Stimulated activated CD4-positive, alpha-beta T cell treated with anti-CD3 and anti-CD28 coated beads, Interleukin-4, amount 100 ng/mL, for 24 hours (primary cell): ENCODE measurements around the gene PPP2R2C.

Experiments
- DNase-seq: peaks from one replicate; pipeline ENCODE4 v3.0.0-alpha.2; 2020

Gene PPP2R2C

DNA sequence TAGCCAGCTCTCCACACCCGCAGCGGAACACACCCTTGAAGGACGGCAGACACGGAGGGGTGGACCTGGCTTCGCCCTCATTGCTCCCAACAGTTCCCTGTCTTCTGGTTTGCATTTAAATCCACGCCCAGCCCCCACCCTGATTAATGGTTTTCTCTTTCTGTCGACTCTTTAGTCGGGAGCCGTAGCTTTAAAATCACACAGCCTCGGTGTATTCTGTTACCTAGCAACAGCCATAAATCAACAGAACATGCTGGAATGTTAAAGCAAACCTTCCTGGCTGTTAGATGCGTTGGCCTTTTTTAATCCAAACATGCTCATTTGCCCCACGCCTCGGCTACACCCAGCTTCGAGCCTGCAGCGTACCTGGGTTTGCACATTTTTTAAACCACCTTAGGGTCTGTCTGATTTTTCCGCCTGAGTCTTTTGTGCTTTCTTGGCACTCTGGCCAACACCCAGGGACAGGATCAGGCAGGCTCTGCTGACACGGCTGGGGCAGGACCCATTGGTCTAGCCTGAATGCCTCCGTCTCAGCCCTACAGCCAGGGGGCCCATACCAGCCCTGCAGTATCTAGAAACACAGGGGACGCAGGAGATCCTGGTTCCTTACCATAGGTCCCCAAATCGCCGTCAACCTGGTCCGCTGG, 21.4 kb upstream of the PPP2R2C start:
- DNase-seq = no peak

DNA sequence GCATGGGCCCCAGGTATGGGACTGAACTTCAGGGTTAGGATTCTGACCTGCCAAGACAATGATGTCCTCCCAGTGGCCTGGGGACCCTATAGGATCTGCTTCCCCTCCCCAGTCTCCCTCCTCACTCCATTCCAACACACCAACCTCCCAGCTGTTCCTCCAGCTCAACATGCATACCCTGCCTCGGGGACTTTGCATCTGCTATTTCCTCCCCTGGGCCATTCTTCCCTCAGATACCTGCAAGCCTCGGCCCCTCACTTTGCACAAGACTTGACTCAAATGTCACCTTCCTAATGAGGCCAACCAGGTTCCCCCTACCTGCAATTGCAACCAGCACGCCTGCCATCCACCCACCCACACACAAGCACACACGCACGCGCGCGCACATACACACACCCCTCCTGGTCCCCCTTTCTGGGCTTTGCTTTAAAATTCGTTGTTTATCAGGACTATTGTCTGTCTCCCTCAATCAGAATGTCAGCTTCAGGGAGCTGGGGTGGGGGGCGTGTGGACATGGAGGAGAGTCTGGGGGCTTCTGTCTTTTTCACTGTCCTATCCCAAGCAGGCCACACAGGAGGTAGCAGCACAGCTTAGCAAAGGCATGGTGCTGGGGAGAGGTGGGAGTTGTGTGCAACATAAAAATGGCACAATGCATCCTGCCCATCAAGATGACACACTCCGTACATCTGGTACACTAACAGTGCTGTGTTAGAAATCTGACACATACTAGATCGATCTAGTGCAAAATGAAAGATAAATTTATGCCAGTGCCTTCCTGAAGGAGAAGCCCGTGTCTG, 20.6 kb upstream of the PPP2R2C start:
- DNase-seq = no peak

DNA sequence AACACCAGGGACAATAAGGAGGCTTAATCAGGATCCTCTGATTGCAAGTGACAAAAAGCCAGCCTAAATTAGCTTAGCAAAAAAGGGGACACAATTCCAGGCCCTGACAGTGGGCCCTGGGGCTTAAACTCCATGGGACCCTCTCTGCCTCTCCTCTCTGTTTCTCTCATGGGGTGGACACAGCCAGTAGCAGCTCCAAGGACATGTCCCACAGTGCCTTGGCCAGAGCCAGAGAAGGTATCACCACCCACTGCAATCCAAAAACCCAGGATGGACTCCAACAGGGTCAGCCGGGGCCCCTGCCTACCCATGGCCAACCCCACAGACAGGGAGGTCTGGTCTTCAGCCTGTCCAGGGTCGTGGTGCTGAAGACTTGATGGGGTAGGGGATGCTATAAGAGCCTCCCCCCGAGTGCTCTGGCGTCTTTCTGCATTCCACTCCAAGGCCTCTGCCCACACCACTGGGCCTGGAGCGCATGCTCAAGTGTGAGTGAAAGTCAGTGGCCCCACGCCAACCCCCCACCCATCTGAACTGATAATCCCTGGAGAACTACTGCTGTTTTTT, 19.7 kb upstream of the PPP2R2C start:
- no peak for DNase-seq

DNA sequence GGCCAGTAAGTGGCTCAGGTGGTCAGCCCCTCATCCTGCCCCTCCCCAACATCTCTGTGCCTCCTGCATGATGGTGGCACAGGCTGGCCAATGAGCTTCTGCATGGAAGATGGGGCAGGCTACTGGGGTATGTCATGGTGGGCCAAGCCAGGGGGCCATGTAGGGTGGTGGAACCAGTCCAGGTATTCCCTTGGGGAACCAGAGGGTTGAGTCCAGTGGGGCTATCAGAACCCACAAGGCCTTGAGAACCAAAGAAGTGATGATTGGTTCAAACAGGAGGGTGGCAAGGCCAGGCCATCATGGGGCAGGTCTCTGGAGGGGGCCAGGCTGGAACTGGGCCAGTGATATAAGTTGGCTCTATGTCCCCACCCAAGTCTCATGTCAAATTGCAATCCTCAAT, 18.8 kb upstream of the PPP2R2C start:
- DNase-seq = no peak

DNA sequence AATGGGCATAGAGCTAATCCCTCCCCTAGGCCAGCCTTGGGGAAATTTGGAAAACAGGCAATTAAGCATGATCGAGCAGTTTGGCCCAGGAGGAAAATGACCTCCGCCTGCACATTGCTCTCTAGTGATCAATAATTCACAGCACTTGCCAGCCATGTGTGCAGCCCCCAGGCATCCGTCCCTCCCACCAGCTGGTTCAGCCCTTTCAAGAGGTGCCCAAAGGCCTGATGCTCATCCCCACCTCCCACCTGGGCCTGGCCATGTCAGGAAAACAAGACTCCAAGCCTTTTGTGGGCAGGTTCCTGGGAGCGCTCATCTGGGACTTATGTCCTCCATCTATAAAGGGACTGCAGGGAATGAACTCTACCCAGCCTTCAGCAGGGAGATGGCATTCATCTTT, 17.5 kb upstream of the PPP2R2C start:
- DNase-seq = no peak

DNA sequence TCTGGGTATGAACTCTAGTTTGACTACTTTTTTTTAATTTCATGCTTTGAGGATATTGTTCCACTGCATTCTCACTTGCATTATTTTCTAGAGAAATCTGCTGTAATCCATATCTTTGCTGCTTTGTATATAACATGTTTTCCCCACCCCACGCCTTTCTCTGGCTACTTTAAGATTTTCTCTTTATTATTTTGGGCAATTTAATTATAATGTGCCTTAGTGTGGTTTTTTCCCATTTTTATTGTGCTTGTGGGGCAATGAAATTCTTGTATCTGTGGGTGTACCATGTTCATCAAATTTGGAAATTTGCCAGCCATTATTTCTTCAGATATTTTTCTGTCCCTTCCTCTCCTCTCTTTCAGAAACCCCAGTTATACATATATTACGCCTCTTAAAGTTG, 15.1 kb upstream of the PPP2R2C start:
- no peak for DNase-seq

DNA sequence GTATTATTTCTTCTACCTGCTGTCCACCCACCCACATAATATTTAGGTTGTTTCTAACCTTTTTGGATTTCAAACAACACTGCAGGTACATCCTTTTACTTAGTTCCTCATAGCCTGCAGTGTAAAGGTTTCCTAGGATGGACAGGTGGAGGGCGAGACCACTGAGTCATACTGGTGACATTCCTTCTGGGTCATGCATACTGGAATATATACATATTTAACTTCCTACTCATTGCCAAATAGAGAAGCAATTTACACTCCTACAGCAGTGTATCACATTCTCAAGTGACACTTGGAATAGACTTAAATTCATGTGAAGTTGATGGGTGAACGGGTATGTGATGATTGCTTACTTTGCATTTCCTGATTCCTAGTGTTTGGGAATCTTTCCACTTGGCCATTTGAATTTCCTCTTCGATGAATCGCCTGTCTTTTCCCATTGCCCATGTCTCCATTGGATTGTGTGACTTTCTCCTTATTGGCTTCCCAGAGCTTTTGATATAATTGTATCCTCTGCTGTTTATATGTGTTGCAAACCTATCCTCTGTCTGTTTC, 8.2 kb upstream of the PPP2R2C start:
- no peak for DNase-seq

DNA sequence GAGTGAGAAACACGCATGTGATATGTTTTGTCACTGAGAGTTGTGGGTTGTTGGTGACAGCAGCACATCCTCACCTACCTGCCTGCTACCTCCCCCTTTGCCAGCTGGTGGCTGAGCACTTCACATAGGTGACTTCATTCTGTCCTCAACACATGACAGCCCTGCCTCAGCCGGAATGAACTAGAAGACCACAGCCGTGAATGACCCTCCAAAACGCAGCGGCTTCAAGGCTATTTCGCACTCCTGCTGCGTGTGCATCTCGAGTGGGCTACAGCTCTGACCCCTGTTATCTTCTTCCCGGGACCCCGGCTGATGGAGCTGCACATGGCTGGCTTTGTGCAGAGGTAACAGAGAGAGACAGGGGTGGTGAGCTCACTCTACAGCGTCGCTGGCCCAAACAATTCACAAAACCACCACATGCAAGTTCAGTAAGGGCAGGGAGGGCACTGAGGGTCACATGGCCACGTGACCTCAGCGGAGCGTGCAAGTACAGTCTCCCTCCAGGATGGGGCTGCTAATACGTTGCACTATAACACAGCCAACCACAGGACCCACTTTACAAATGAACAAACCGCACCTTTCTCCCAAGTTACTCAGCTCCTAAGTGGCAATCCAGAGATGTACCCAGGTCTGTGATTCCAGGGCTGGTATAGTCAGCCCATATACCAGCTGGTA, 6.3 kb upstream of the PPP2R2C start:
- no peak for DNase-seq

DNA sequence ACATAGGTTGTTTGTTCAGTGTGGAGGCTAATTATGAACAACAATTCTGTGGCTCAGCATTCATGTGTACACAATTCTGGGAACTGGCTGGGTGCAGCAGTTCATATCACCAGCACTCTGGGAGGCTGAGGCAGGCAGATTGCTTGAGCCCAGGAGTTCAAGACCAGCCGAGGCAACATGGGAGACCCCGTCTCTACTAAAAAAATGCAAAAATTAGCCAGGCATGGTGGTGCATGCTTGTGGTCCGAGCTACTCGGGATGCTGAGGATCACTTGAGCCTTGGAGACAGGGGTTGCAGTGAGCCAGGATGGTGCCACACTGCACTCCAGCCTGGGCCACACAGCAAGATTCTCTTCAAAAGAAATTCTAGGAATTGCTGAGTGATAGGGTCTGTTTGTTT, 4.5 kb upstream of the PPP2R2C start:
- no peak for DNase-seq

DNA sequence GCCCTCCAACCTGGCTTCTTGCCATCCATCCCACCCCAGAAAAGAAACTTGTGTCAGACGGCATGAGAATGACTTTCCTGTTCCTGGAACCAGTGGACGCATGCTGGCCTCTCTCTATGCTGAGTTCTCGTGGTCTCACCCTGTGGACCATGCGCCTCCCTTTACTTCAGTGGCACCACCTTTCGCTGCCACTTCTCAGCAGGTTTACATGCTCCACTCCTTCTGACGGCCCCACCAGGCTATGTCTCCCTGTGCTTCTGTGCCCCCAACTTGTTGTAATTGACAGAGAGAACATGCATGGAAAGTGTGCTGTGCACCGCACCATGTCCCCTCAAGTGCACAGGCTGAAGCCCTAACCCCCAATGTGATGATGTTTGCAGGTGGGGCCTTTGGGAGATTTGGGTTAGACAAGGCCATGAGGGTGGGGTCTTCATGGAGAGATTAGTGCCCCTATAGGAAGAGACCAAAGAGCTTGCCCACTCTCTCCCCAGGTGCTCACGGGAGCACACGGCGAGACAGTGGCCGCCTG, 3.1 kb upstream of the PPP2R2C start:
- DNase-seq = no peak

DNA sequence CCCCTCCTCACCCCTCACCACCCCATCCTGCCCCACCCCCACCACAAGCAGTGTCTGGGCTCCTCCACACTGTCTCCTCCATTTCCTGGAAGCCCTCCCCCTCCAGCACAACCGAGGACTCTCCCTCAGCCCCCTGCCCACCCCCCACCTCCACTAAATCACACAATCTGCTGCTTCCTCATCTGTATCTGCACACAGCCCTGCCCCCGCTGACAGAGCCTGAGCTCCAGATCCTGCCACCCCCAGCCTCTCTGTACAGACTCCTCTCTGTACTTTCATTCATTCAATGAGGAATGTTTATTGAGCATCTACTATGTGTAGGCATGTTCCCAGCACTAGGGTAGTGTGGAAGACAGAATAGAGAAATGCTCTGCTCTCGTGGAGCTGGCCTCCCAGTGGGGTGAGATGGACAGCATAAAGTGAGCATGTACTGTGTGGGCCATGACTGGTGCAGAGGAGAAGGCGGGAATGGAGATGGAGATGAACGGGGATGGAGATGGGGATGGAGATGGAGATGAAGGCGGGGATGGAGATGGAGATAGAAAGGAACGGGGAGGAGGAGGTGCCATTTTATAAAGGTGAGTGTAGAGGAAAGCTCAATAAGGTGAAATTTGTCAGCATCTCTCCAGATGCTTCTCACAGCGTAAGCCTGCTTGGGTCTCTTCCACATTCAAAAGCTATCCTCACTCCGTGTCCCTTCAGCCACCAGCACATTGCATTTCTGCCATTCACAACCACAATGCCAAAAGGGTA, 2.5 kb upstream of the PPP2R2C start:
- DNase-seq = no peak

DNA sequence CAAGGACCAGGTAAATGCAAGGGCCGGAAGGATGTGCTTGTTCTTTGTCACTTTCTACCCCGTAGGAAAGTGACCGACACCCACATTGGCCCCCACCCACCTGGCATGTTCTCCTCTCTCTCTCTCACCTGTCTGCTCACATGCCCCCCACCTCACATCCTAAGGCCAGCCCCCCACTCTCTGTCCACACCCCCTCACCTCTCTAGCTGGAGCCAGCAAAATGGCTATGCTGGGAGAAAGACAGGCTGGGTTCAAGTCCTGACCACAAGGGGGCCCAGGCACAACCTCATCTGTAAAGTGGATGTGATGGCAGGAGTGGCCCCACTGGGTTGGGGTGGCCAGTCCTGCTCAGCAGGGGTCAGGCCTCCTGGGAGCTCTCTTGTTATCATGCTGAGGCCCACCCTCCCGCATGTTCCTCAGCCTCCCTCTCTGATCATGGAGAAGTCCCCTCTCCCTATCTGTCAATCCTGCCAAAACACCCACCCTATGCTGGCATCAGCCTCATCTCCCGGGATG, 1.7 kb upstream of the PPP2R2C start:
- DNase-seq = no peak

DNA sequence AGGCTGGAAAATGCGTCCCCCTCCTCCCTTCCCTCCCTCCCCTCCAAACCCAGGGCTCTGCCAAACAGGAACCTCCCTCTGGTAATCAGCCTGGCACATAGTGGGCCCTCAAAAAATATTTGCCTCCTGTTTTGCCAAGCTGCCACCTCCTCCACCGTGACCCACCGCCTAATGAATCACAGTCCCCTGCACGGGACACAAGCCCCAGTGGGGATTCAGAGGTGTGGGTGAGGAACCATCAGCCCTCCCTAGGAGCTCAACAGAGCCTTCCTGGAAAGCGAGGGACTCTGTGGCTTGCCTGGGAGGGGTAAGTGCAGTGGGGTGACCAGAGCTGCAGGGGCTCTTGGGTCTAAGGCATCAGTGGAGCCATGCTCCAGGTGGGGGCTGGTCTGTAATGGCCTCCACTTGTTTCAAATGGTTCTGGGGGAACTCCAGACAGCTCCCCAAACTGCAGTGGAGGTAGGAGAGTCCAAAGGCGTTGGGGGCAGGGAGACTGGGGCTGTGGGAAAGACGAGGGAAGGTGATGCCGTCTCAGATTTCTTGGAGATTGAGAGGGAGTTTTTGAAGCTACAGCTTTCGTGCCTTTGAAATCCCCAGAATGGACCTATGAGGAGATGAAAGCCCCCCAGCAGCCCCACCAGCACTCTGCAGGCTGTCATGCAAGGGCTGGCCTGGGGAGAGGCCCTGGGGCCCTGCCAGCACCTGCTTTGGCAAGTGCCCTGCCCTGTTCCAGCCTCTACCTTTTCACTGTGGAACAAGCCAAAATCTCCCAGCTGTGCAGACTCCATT, 1.0 kb upstream of the PPP2R2C start:
- DNase-seq = no peak

DNA sequence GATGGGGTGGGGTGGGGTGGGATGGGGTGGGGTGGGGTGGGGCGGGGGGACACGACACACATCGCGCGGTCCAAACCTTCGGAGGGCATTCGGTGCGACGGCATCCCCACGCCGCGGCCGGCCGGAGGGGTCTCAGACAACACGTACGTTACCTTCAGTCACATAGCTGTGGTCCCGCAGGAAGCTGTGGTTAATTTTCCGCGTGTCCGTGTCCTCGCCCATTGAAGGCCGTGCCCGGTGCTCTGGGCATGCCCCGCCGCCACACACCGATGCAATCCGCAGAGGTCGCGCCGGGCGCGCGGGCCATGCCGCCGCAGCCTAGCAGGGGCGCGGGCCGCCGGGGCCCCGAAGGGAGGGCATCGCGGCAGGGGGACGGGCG, 417 bp downstream of the PPP2R2C start:
- no peak for DNase-seq

DNA sequence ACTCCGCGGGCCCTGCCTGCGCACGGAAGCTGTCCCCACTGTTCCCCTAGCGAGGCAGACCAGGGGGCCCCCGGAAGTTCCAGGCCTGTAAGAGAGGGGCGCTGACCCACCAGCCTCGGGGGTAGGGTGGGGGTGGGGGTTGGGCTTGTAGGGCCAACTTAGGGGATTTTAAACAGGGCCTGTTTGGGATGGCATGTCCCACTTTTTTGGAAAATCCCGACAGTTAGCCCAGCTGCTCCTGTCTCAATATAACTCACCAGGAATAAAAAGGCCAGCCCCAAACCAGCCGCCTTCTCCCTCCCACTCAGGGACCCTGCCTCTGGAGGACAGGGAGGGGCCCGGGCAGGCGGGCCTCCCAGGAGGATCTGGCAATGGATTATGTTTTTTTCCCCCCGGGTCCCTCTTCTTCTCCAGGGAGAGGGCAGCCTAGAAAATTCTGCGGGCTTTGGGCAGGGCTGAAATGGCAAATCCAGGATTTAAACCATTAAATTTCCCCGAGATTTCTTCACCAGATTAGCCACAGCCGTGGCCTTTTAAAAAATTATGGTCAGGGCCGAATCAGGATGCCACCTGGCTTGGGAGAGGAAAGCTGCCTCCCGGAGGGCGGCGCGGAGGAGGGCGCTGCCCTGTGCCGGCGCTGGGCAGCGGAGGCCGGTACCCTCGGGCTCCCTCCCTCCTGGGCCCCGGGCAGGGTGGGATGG, 957 bp downstream of the PPP2R2C start:
- DNase-seq = no peak

DNA sequence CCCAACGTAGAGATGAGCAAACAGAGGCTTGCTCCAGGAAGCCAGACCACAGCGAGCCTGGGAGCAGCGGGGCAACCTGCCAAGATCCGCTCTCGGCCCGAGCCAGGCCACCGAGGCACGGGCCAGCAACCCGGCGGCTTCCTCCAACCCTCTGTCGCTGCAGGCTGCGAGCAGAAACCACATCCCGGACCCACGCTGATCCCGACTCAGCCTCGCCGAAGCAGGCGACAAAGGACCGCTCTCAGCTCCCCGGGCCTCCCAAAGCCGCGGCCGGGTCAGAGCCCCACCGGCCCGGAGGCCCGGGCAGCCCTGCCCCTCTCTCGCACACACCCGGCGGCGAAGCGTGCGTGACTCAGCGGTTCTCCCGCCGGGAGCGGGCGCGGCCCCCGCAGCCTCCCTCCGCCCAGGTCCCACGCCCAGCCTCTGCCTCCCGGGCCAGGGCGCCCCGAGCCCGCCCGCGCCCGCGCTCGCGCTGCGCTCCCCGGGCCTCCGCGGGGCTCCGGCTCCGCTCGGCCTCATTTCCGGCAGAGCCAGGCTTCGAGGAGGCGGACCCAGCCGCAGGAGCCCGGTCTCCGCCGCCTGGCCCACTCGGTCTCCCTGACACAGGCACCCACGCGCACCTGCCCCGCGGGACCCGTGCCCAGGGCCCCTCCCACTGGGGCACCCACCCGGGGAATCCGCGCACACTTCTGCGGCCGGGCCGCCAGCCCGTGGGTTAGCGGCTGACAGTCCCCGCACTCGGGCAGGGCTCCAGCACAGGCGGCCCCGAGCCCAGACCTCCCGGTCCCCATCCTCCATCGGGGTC, 1.7 kb downstream of the PPP2R2C start:
- no peak for DNase-seq

DNA sequence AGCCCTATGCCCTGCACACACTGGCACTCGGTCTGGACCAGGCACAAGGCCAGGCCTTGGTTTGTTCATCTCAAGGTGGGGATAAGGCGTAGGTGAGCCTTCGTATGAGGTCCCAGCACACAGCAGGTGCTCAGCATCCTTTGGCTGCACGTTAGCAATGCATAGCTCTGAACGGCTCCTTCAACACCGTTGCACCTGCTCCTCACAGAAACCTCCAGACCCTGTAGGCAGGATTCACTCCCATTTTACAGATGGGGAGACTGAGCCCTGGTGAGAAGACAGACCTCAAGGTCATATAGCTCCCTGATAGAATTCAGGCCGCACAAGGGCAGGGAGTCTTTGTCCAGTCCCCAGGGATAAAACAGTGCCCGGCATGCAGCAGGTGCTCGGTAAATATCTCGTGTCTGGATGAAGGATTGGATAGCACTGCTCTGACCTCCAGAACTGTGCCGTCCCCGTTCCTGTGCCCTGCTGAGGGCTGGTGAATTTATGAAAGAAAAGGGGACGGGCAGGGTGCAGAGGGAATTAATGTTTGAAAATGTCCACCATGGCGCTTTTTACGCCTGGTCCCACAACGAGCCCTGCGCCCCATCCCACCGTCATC, 2.4 kb downstream of the PPP2R2C start:
- DNase-seq = no peak

DNA sequence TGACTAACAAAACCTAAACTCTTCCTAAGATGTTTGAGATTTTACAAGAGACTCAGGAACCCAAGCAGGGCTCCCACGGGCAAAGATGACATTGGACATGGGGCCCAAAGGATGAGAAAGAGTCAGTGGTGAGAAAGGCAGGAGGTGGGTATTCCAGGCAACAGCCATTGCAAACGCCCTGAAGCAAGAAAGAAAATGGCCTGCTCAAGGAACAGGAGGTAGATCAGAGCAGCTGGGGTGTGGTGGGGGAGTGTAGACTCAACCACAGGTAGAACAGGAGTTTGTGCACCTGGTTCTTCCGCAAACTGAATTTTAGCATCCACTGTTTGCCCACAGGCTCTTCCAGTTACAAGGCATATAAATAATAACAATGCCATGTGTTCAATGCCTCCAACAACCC, 3.3 kb downstream of the PPP2R2C start:
- DNase-seq = no peak

DNA sequence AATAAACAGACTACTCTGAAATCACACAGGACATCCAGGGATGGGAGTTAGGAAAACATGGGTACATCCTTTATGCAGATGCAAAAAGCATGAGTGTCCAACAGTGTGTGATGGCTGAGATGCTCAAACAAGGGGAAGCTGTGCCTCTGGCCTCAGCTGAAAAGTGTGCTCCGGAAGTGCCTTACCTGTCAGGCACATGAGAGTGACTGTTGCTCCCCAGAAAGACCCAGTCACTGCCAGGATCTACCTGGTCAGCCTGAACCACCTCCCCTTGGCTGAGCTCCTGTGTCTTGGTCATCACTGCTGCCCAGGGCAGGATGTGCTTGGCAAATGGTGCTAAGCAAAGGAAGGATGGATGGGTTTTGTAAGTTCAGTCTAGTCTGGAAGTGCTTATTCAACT, 4.0 kb downstream of the PPP2R2C start:
- no peak for DNase-seq

DNA sequence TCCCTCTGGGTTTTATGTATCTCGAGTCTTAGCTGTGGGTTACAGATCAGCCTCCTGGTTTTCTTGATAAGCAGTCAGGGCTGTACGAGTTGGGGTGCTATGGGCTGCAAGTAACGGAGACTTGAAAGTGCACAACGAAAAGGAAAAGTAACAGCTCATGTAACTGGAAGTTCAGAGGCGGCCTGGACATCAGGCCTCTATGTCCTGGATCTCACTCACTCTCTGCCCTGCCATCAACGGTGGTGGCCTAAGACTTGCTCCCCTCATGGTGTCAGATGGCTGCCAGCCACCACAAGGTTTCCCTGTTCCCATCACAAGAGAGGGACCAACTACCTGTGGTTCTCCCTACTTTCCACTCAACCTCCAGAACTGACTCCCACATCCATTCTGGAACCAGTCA, 4.8 kb downstream of the PPP2R2C start:
- DNase-seq = no peak
